ENCODE data around the gene ATP8A2.

GRCh38 chr13:25708268-25708667, 336.5 kb downstream of the ATP8A2 start:
- no peak for TF ChIP-seq POLR2A (IDR thresholded peaks at IDR 0.05)
- no peak for TF ChIP-seq POLR2AphosphoS5 (IDR thresholded peaks at IDR 0.05)
- TF ChIP-seq, protein P1, sequence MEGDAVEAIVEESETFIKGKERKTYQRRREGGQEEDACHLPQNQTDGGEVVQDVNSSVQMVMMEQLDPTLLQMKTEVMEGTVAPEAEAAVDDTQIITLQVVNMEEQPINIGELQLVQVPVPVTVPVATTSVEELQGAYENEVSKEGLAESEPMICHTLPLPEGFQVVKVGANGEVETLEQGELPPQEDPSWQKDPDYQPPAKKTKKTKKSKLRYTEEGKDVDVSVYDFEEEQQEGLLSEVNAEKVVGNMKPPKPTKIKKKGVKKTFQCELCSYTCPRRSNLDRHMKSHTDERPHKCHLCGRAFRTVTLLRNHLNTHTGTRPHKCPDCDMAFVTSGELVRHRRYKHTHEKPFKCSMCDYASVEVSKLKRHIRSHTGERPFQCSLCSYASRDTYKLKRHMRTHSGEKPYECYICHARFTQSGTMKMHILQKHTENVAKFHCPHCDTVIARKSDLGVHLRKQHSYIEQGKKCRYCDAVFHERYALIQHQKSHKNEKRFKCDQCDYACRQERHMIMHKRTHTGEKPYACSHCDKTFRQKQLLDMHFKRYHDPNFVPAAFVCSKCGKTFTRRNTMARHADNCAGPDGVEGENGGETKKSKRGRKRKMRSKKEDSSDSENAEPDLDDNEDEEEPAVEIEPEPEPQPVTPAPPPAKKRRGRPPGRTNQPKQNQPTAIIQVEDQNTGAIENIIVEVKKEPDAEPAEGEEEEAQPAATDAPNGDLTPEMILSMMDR (IDR thresholded peaks at IDR 0.05), result no peak
